Neural progenitor cell (in vitro differentiated cells): ENCODE results near the gene IER3. TPM values are rescaled to one million over a fixed set of nuclear protein-coding genes. Genes with fewer than 3 reads are reported as not detected.

ENCODE experiments used
- DNase-seq: peaks from one replicate; pipeline ENCODE4 v3.0.0-alpha.2; 2016; ENCODE audit warnings: low spot score
- H2AFZ ChIP-seq: fragments of 200-600 bp; sonication (generic); replicated peaks from 2 replicates; pipeline ENCODE4 v1.6.1; 2016; ENCODE audit warnings: antibody characterized with exemption
- H3F3A ChIP-seq: fragments of 200-600 bp; sonication (generic); 2 replicates; pipeline ENCODE4 v1.6.1; 2016; ENCODE audit warnings: antibody characterized with exemption, low read depth
- H3K27ac ChIP-seq: fragments of 200-600 bp; sonication (generic); 2 replicates; pipeline ENCODE4 v1.5.1; 2016; ENCODE audit warnings: mild to moderate bottlenecking
- H3K27me3 ChIP-seq: fragments of 200-600 bp; sonication (generic); 2 replicates; pipeline ENCODE4 v1.6.1; 2016; ENCODE audit warnings: mild to moderate bottlenecking, moderate library complexity
- H3K36me3 ChIP-seq: fragments of 200-600 bp; sonication (generic); 2 replicates; pipeline ENCODE4 v1.5.1; 2016
- H3K4me1 ChIP-seq: fragments of 200-600 bp; sonication (generic); 2 replicates; pipeline ENCODE4 v1.6.1; 2016; ENCODE audit warnings: mixed run types
- H3K4me2 ChIP-seq: fragments of 200-600 bp; sonication (generic); 2 replicates; pipeline ENCODE4 v1.6.1; 2016
- H3K4me3 ChIP-seq: fragments of 200-600 bp; sonication (generic); 2 replicates; pipeline ENCODE4 v1.5.1; 2016
- H3K79me2 ChIP-seq: fragments of 200-600 bp; sonication (generic); 2 replicates; pipeline ENCODE4 v1.6.1; 2016; ENCODE audit warnings: low read depth
- H3K9ac ChIP-seq: fragments of 200-600 bp; sonication (generic); 2 replicates; pipeline ENCODE4 v1.6.1; 2016
- H3K9me3 ChIP-seq: fragments of 200-600 bp; sonication (generic); 2 replicates; pipeline ENCODE4 v1.5.1; 2016; ENCODE audit warnings: low read depth
- H4K20me1 ChIP-seq: fragments of 200-600 bp; sonication (generic); 2 replicates; pipeline ENCODE4 v1.6.1; 2016; ENCODE audit warnings: low read depth
- H3K27ac Mint-ChIP-seq: 3 replicates; pipeline ENCODE4 v1.8.0; 2021; ENCODE audit warnings: mixed read lengths
- H3K27me3 Mint-ChIP-seq: 2 replicates; pipeline ENCODE4 v1.8.0; 2022; ENCODE audit warnings: low read depth, mild to moderate bottlenecking, inconsistent platforms, moderate library complexity, mixed read lengths; ENCODE audit not compliant: insufficient read depth
- H3K36me3 Mint-ChIP-seq: 3 replicates; pipeline ENCODE4 v1.8.0; 2021; ENCODE audit warnings: mixed read lengths
- H3K4me1 Mint-ChIP-seq: 3 replicates; pipeline ENCODE4 v1.8.0; 2021; ENCODE audit warnings: mixed read lengths
- H3K4me3 Mint-ChIP-seq: 3 replicates; pipeline ENCODE4 v1.8.0; 2021; ENCODE audit warnings: mild to moderate bottlenecking, moderate library complexity, mixed read lengths
- H3K9me3 Mint-ChIP-seq: 3 replicates; pipeline ENCODE4 v1.8.0; 2020; ENCODE audit warnings: mixed read lengths
- CTCF ChIP-seq: fragments of 200-600 bp; sonication (generic); IDR thresholded peaks from 2 replicates; pipeline ENCODE4 v1.5.1; 2017; ENCODE audit warnings: antibody characterized with exemption, mild to moderate bottlenecking
- EZH2 ChIP-seq: fragments of 200-600 bp; sonication (generic); IDR thresholded peaks from 2 replicates; pipeline ENCODE4 v1.6.1; 2017; ENCODE audit warnings: antibody characterized with exemption, mild to moderate bottlenecking, moderate library complexity
- EZH2phosphoT487 ChIP-seq: fragments of 200-600 bp; sonication (generic); IDR thresholded peaks from 2 replicates; pipeline ENCODE4 v1.6.1; 2017; ENCODE audit warnings: antibody characterized with exemption
- total RNA-seq: library from RNA; depleted of rRNA; stranded (reverse); fragments of >200 nt; gene quantifications from 2 replicates; pipeline ENCODE4 v1.2.3, GENCODE V29; 2015; ENCODE audit warnings: low replicate concordance

The IER3 gene
- total RNA-seq, 1 donor from 2014 or later = 2.0 TPM

GRCh38 chr6:30777155-30777485 is 32.8 kb upstream of the IER3 start:
- no peaks in the 10 kb centered on the region for H3F3A ChIP-seq
- Mint-ChIP-seq H3K27me3 (peaks cover 18% of the 10 kb centered on the region), H3K9me3 (peaks cover 12% of the 10 kb centered on the region), H3K4me3 (no peak overlapping the region), H3K36me3 (no peaks in the 10 kb centered on the region), H3K4me1 (peaks cover 29% of the 10 kb centered on the region), H3K27ac (no peak overlapping the region)
- H4K20me1 ChIP-seq = no peaks in the 10 kb centered on the region
- no peaks in the 10 kb centered on the region for H3K27me3 ChIP-seq
- H3K9me3 ChIP-seq = no peaks in the 10 kb centered on the region
- H3K79me2 ChIP-seq = no peaks in the 10 kb centered on the region
- no peak overlapping the region for H3K4me2 ChIP-seq
- DNase-seq = no peak
- no peak overlapping the region for H3K27ac ChIP-seq
- H2AFZ ChIP-seq = no peak overlapping the region
- H3K4me1 ChIP-seq = peaks cover 4% of the 10 kb centered on the region
- no peaks in the 10 kb centered on the region for H3K36me3 ChIP-seq
- TF ChIP-seq CTCF (no peak), EZH2phosphoT487 (no peak), EZH2 (no peak)
- H3K4me3 ChIP-seq = no peak overlapping the region
- H3K9ac ChIP-seq = no peak overlapping the region

GRCh38 chr6:30776390-30777154 is 32.2 kb upstream of the IER3 start:
- Mint-ChIP-seq H3K4me1 (peaks cover 29% of the 10 kb centered on the region), H3K36me3 (no peaks in the 10 kb centered on the region), H3K9me3 (peaks cover 10% of the 10 kb centered on the region), H3K27ac (peak overlapping the region; percentile 36), H3K27me3 (peaks cover 18% of the 10 kb centered on the region), H3K4me3 (no peak overlapping the region)
- Histone ChIP-seq H3K4me2 (no peak overlapping the region), H3K36me3 (no peaks in the 10 kb centered on the region), H3K4me1 (peaks cover 4% of the 10 kb centered on the region), H2AFZ (no peak overlapping the region), H3K9ac (no peak overlapping the region), H3K27me3 (no peaks in the 10 kb centered on the region), H3K4me3 (no peak overlapping the region), H3K27ac (no peak overlapping the region), H3F3A (no peaks in the 10 kb centered on the region), H4K20me1 (no peaks in the 10 kb centered on the region), H3K79me2 (no peaks in the 10 kb centered on the region), H3K9me3 (no peaks in the 10 kb centered on the region)
- no peak for DNase-seq
- TF ChIP-seq EZH2 = no peak
- no peak for TF ChIP-seq EZH2phosphoT487
- no peak for TF ChIP-seq CTCF

- H2AFZ ChIP-seq = no peak overlapping the region
- peaks cover 19% of the 10 kb centered on the region for H3K27me3 Mint-ChIP-seq
- peaks cover 33% of the 10 kb centered on the region for H3K4me1 Mint-ChIP-seq
- peaks cover 10% of the 10 kb centered on the region for H3K9me3 Mint-ChIP-seq
- no peak overlapping the region for H3K4me3 Mint-ChIP-seq
- H4K20me1 ChIP-seq = no peaks in the 10 kb centered on the region
- H3K27ac Mint-ChIP-seq = peak overlapping the region; percentile 54
- no peaks in the 10 kb centered on the region for H3K79me2 ChIP-seq
- H3K36me3 Mint-ChIP-seq = no peaks in the 10 kb centered on the region
- H3K9ac ChIP-seq = no peak overlapping the region
- no peaks in the 10 kb centered on the region for H3F3A ChIP-seq
- no peak overlapping the region for H3K27ac ChIP-seq
- no peaks in the 10 kb centered on the region for H3K27me3 ChIP-seq
- no peak for DNase-seq
- H3K4me3 ChIP-seq = no peak overlapping the region
- no peak overlapping the region for H3K4me2 ChIP-seq
- TF ChIP-seq EZH2 (no peak), CTCF (no peak), EZH2phosphoT487 (no peak)
- H3K36me3 ChIP-seq = no peaks in the 10 kb centered on the region
- H3K9me3 ChIP-seq = no peaks in the 10 kb centered on the region
- H3K4me1 ChIP-seq = peaks cover 5% of the 10 kb centered on the region
Measured at GRCh38 chr6:30775104-30775503, 30.8 kb upstream of the IER3 start.
